GM23338 (cell line): ENCODE results near the gene SNAP25. TPM values are rescaled to one million over a fixed set of nuclear protein-coding genes. Genes with fewer than 3 reads are reported as not detected.

Experiments used
- ATAC-seq: fragments of 200-7000 bp; cut with Tn5 transposase; 3 replicates; pipeline ENCODE4 v1.9.1; 2020
- DNase-seq: peaks from one replicate; pipeline ENCODE4 v3.0.0-alpha.2; 2015; ENCODE audit warnings: low spot score
- H2AFZ ChIP-seq: fragments of 200-600 bp; sonication (generic); 2 replicates; pipeline ENCODE4 v1.8.0; 2016; ENCODE audit warnings: antibody characterized with exemption, mild to moderate bottlenecking, moderate library complexity
- H3F3A ChIP-seq: fragments of 200-600 bp; sonication (generic); replicated peaks from 2 replicates; pipeline ENCODE4 v1.8.0; 2017; ENCODE audit warnings: antibody characterized with exemption, mixed run types, low read depth
- H3K27ac ChIP-seq: fragments of 200-600 bp; sonication (generic); 2 replicates; pipeline ENCODE4 v1.6.1; 2016; ENCODE audit warnings: low read depth
- H3K27me3 ChIP-seq: fragments of 200-600 bp; sonication (generic); 2 replicates; pipeline ENCODE4 v1.8.0; 2016; ENCODE audit warnings: mild to moderate bottlenecking, mixed run types, moderate library complexity; ENCODE audit not compliant: insufficient read depth
- H3K36me3 ChIP-seq: fragments of 200-600 bp; sonication (generic); 2 replicates; pipeline ENCODE4 v1.8.0; 2016; ENCODE audit warnings: mild to moderate bottlenecking; ENCODE audit not compliant: insufficient read depth
- H3K4me1 ChIP-seq: fragments of 200-600 bp; sonication (generic); 2 replicates; pipeline ENCODE4 v1.8.0; 2016; ENCODE audit warnings: mild to moderate bottlenecking, moderate library complexity; ENCODE audit not compliant: insufficient read depth
- H3K4me2 ChIP-seq: fragments of 200-600 bp; sonication (generic); 2 replicates; pipeline ENCODE4 v1.7.1; 2017; ENCODE audit warnings: mixed run types
- H3K4me3 ChIP-seq: fragments of 200-600 bp; sonication (generic); 2 replicates; pipeline ENCODE4 v1.6.1; 2016; ENCODE audit warnings: mixed run types
- H3K79me2 ChIP-seq: fragments of 200-600 bp; sonication (generic); replicated peaks from 2 replicates; pipeline ENCODE4 v1.8.0; 2017; ENCODE audit warnings: mild to moderate bottlenecking; ENCODE audit not compliant: insufficient read depth
- H3K9me2 ChIP-seq: fragments of 200-600 bp; sonication (generic); 2 replicates; pipeline ENCODE4 v1.8.0; 2017; ENCODE audit not compliant: insufficient read depth
- H4K20me1 ChIP-seq: fragments of 200-600 bp; sonication (generic); replicated peaks from 2 replicates; pipeline ENCODE4 v1.8.0; 2017; ENCODE audit warnings: mild to moderate bottlenecking; ENCODE audit not compliant: insufficient read depth
- H3K27ac Mint-ChIP-seq: 2 replicates; pipeline ENCODE4 v1.8.0; 2020; ENCODE audit warnings: inconsistent platforms, mild to moderate bottlenecking, moderate library complexity, mixed read lengths
- H3K27me3 Mint-ChIP-seq: 3 replicates; pipeline ENCODE4 v1.8.0; 2022; ENCODE audit warnings: low read depth, mild to moderate bottlenecking, moderate library complexity, mixed read lengths, inconsistent platforms; ENCODE audit not compliant: insufficient read depth, poor library complexity
- H3K36me3 Mint-ChIP-seq: 3 replicates; pipeline ENCODE4 v1.8.0; 2021; ENCODE audit warnings: low read depth, mild to moderate bottlenecking, inconsistent platforms, moderate library complexity, mixed read lengths
- H3K4me1 Mint-ChIP-seq: 3 replicates; pipeline ENCODE4 v1.8.0; 2020; ENCODE audit warnings: mild to moderate bottlenecking, inconsistent platforms, mixed read lengths
- H3K4me3 Mint-ChIP-seq: 3 replicates; pipeline ENCODE4 v1.8.0; 2021; ENCODE audit warnings: moderate library complexity, mild to moderate bottlenecking, inconsistent platforms, mixed read lengths
- H3K9me3 Mint-ChIP-seq: 3 replicates; pipeline ENCODE4 v1.8.0; 2020; ENCODE audit warnings: moderate library complexity, mild to moderate bottlenecking, inconsistent platforms, mixed read lengths
- CREB1 ChIP-seq: fragments of 250-450 bp; sonication (Bioruptor Pico); IDR thresholded peaks from 2 replicates; pipeline ENCODE4 v1.5.0; 2020; ENCODE audit warnings: low read depth, mild to moderate bottlenecking, moderate library complexity
- EZH2 ChIP-seq: fragments of 200-600 bp; sonication (generic); IDR thresholded peaks from one replicate; pipeline ENCODE4 v1.8.0; 2017; ENCODE audit warnings: antibody characterized with exemption, mild to moderate bottlenecking, low read depth; ENCODE audit not compliant: unreplicated experiment
- NANOG ChIP-seq: IDR thresholded peaks from 2 replicates; pipeline ENCODE4 v1.6.1; 2016; ENCODE audit warnings: antibody characterized with exemption, borderline replicate concordance
- POLR2AphosphoS5 ChIP-seq: IDR thresholded peaks from 2 replicates; pipeline ENCODE4 v1.6.1; 2016; ENCODE audit warnings: antibody characterized with exemption, low read depth
- REST ChIP-seq: IDR thresholded peaks from one replicate; pipeline ENCODE4 v1.6.1; 2018; ENCODE audit warnings: antibody characterized with exemption; ENCODE audit not compliant: unreplicated experiment
- STAT1 ChIP-seq: IDR thresholded peaks from one replicate; pipeline ENCODE4 v1.6.1; 2016; ENCODE audit warnings: antibody characterized with exemption; ENCODE audit not compliant: unreplicated experiment
- ZNF114 ChIP-seq: fragments of 250-450 bp; sonication (Bioruptor Pico); IDR thresholded peaks from 2 replicates; pipeline ENCODE4 v1.5.0; 2020; ENCODE audit warnings: mild to moderate bottlenecking, moderate library complexity
- ZNF331 ChIP-seq: fragments of 250-450 bp; sonication (Bioruptor Pico); IDR thresholded peaks from 2 replicates; pipeline ENCODE4 v1.5.0; 2020; ENCODE audit warnings: low read depth, mild to moderate bottlenecking, moderate library complexity
- polyA plus RNA-seq: library from polyadenylated mRNA; unstranded; fragments of >200 nt; fragmentation: Nextera tagmentation; extraction: Ambion mirVana; gene quantifications from 2 replicates; pipeline ENCODE4 v1.2.1, GENCODE V29; 2016
- total RNA-seq: library from RNA; depleted of rRNA; stranded (reverse); fragments of >200 nt; shearing (Covaris generic); gene quantifications from 2 replicates; pipeline ENCODE4 v1.2.3, GENCODE V29; 2014
- TF ChIP-seq, protein P1 (sequence below): fragments of 250-450 bp; sonication (Bioruptor Pico); IDR thresholded peaks from 2 replicates; pipeline ENCODE4 v1.5.0; 2020; ENCODE audit warnings: mild to moderate bottlenecking, moderate library complexity
- TF ChIP-seq, protein P2 (sequence below), 2 experiments: fragments of 200-600 bp in 1 of 2; sonication (generic) in 1 of 2; conservative IDR thresholded peaks; 2 replicates each; pipeline versions ENCODE4 v1.5.1 to v1.6.1; 2016 to 2017; ENCODE audit warnings: antibody characterized with exemption in 2 of 2, low read depth in 2 of 2, mild to moderate bottlenecking in 2 of 2, moderate library complexity in 1 of 2

SNAP25 gene
- total and polyA plus RNA-seq, 2 experiments from 2014 or later, result 0.82 to 1.3 TPM

GRCh38 chr20:10194166-10194565 lies 24.5 kb upstream of the SNAP25 start:
- no peaks in the 10 kb centered on the region for H3K4me1 Mint-ChIP-seq
- H3K9me3 Mint-ChIP-seq, result no peaks in the 10 kb centered on the region; the same call in 2 of the 3 replicates
- H3K27me3 Mint-ChIP-seq, result no peaks in the 10 kb centered on the region
- H3K4me3 Mint-ChIP-seq, result no peak overlapping the region
- Histone ChIP-seq H3K36me3 (no peaks in the 10 kb centered on the region), H3K4me2 (no peak overlapping the region), H3K9me2 (no peaks in the 10 kb centered on the region; the same call in 1 of the 2 replicates), H3K27ac (no peak overlapping the region), H3K79me2 (no peaks in the 10 kb centered on the region), H3K4me1 (no peaks in the 10 kb centered on the region), H3F3A (no peaks in the 10 kb centered on the region), H2AFZ (no peak overlapping the region), H3K27me3 (no peaks in the 10 kb centered on the region), H4K20me1 (no peaks in the 10 kb centered on the region), H3K4me3 (no peak overlapping the region)
- no peak for DNase-seq
- H3K36me3 Mint-ChIP-seq, result no peaks in the 10 kb centered on the region
- no peak overlapping the region for H3K27ac Mint-ChIP-seq
- no peak for TF ChIP-seq CREB1 (CRISPR knock-in tag)
- no peak for ATAC-seq

GRCh38 chr20:10200330-10200729 lies 18.3 kb upstream of the SNAP25 start:
- Mint-ChIP-seq H3K4me3 (no peak overlapping the region), H3K27me3 (no peaks in the 10 kb centered on the region), H3K4me1 (peaks cover 4% of the 10 kb centered on the region), H3K27ac (no peak overlapping the region), H3K36me3 (no peaks in the 10 kb centered on the region), H3K9me3 (no peaks in the 10 kb centered on the region; the same call in 2 of the 3 replicates)
- Histone ChIP-seq H3K27ac (no peak overlapping the region), H4K20me1 (no peaks in the 10 kb centered on the region), H3K27me3 (no peaks in the 10 kb centered on the region), H3K79me2 (no peaks in the 10 kb centered on the region), H2AFZ (peak overlapping the region; percentile 63; the same call in 1 of the 2 replicates), H3K9me2 (no peaks in the 10 kb centered on the region; the same call in 1 of the 2 replicates), H3K36me3 (no peaks in the 10 kb centered on the region), H3K4me2 (no peak overlapping the region), H3F3A (no peaks in the 10 kb centered on the region), H3K4me1 (no peaks in the 10 kb centered on the region), H3K4me3 (no peak overlapping the region)
- TF ChIP-seq NANOG (no peak), REST (no peak), STAT1 (no peak), EZH2 (no peak), POLR2AphosphoS5 (no peak), ZNF114 (CRISPR knock-in tag) (no peak), ZNF331 (CRISPR knock-in tag) (no peak)
- TF ChIP-seq, protein P1, sequence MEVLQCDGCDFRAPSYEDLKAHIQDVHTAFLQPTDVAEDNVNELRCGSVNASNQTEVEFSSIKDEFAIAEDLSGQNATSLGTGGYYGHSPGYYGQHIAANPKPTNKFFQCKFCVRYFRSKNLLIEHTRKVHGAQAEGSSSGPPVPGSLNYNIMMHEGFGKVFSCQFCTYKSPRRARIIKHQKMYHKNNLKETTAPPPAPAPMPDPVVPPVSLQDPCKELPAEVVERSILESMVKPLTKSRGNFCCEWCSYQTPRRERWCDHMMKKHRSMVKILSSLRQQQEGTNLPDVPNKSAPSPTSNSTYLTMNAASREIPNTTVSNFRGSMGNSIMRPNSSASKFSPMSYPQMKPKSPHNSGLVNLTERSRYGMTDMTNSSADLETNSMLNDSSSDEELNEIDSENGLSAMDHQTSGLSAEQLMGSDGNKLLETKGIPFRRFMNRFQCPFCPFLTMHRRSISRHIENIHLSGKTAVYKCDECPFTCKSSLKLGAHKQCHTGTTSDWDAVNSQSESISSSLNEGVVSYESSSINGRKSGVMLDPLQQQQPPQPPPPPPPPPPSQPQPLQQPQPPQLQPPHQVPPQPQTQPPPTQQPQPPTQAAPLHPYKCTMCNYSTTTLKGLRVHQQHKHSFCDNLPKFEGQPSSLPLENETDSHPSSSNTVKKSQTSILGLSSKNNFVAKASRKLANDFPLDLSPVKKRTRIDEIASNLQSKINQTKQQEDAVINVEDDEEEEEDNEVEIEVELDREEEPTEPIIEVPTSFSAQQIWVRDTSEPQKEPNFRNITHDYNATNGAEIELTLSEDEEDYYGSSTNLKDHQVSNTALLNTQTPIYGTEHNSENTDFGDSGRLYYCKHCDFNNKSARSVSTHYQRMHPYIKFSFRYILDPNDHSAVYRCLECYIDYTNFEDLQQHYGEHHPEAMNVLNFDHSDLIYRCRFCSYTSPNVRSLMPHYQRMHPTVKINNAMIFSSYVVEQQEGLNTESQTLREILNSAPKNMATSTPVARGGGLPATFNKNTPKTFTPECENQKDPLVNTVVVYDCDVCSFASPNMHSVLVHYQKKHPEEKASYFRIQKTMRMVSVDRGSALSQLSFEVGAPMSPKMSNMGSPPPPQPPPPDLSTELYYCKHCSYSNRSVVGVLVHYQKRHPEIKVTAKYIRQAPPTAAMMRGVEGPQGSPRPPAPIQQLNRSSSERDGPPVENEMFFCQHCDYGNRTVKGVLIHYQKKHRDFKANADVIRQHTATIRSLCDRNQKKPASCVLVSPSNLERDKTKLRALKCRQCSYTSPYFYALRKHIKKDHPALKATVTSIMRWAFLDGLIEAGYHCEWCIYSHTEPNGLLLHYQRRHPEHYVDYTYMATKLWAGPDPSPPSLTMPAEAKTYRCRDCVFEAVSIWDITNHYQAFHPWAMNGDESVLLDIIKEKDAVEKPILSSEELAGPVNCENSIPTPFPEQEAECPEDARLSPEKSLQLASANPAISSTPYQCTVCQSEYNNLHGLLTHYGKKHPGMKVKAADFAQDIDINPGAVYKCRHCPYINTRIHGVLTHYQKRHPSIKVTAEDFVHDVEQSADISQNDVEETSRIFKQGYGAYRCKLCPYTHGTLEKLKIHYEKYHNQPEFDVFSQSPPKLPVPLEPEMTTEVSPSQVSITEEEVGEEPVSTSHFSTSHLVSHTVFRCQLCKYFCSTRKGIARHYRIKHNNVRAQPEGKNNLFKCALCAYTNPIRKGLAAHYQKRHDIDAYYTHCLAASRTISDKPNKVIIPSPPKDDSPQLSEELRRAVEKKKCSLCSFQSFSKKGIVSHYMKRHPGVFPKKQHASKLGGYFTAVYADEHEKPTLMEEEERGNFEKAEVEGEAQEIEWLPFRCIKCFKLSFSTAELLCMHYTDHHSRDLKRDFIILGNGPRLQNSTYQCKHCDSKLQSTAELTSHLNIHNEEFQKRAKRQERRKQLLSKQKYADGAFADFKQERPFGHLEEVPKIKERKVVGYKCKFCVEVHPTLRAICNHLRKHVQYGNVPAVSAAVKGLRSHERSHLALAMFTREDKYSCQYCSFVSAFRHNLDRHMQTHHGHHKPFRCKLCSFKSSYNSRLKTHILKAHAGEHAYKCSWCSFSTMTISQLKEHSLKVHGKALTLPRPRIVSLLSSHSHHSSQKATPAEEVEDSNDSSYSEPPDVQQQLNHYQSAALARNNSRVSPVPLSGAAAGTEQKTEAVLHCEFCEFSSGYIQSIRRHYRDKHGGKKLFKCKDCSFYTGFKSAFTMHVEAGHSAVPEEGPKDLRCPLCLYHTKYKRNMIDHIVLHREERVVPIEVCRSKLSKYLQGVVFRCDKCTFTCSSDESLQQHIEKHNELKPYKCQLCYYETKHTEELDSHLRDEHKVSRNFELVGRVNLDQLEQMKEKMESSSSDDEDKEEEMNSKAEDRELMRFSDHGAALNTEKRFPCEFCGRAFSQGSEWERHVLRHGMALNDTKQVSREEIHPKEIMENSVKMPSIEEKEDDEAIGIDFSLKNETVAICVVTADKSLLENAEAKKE (CRISPR knock-in tag), result no peak
- TF ChIP-seq, protein P2, sequence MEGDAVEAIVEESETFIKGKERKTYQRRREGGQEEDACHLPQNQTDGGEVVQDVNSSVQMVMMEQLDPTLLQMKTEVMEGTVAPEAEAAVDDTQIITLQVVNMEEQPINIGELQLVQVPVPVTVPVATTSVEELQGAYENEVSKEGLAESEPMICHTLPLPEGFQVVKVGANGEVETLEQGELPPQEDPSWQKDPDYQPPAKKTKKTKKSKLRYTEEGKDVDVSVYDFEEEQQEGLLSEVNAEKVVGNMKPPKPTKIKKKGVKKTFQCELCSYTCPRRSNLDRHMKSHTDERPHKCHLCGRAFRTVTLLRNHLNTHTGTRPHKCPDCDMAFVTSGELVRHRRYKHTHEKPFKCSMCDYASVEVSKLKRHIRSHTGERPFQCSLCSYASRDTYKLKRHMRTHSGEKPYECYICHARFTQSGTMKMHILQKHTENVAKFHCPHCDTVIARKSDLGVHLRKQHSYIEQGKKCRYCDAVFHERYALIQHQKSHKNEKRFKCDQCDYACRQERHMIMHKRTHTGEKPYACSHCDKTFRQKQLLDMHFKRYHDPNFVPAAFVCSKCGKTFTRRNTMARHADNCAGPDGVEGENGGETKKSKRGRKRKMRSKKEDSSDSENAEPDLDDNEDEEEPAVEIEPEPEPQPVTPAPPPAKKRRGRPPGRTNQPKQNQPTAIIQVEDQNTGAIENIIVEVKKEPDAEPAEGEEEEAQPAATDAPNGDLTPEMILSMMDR (conservative IDR thresholded peaks at IDR 0.05; ENCODE audit: low read depth in 2 of 2), result no peak
- DNase-seq, result no peak
- ATAC-seq, result no peak
